SK-N-SH (cell line): ENCODE data around the gene GALNTL6.

Experiments
- EZH2phosphoT487 ChIP-seq: fragments of 200-600 bp; sonication (generic); IDR thresholded peaks from 2 replicates; pipeline ENCODE4 v1.6.1; 2017; ENCODE audit warnings: low read depth, mixed run types, mild to moderate bottlenecking, antibody characterized with exemption, moderate library complexity, borderline replicate concordance
- GATA2 ChIP-seq: sonication (generic); formaldehyde crosslinking; IDR thresholded peaks from 2 replicates; pipeline ENCODE4 v1.5.0; 2020; ENCODE audit warnings: mild to moderate bottlenecking, missing genetic modification reagents
- JUND ChIP-seq: IDR thresholded peaks from 2 replicates; pipeline ENCODE4 v1.4.0; 2012
- POLR2AphosphoS5 ChIP-seq: IDR thresholded peaks from 2 replicates; pipeline ENCODE4 v1.6.1; 2012; ENCODE audit warnings: low read depth, low read length
- RFX5 ChIP-seq: IDR thresholded peaks from 2 replicates; pipeline ENCODE4 v1.6.1; 2012; ENCODE audit warnings: mild to moderate bottlenecking, improper control_type of control experiment, low read length
- RXRA ChIP-seq: IDR thresholded peaks from 2 replicates; pipeline ENCODE4 v1.4.0; 2012; ENCODE audit warnings: low read depth, mild to moderate bottlenecking, borderline replicate concordance
- SIN3A ChIP-seq: IDR thresholded peaks from 2 replicates; pipeline ENCODE4 v1.6.1; 2012; ENCODE audit warnings: low read depth, mild to moderate bottlenecking, low read length, moderate library complexity, borderline replicate concordance
- YY1 ChIP-seq: IDR thresholded peaks from 2 replicates; pipeline ENCODE4 v1.4.0; 2012; ENCODE audit warnings: low read depth, mild to moderate bottlenecking
- TF ChIP-seq, protein P1 (sequence below): fragments of 200-600 bp; sonication (generic); IDR thresholded peaks from 2 replicates; pipeline ENCODE4 v1.6.1; 2017; ENCODE audit warnings: antibody characterized with exemption, mild to moderate bottlenecking, moderate library complexity
- TF ChIP-seq, protein P2 (sequence below): IDR thresholded peaks from 2 replicates; pipeline ENCODE4 v1.4.0; 2012; ENCODE audit warnings: low read depth
- TF ChIP-seq, protein P3 (sequence below): IDR thresholded peaks from 2 replicates; pipeline ENCODE4; 2012

DNA sequence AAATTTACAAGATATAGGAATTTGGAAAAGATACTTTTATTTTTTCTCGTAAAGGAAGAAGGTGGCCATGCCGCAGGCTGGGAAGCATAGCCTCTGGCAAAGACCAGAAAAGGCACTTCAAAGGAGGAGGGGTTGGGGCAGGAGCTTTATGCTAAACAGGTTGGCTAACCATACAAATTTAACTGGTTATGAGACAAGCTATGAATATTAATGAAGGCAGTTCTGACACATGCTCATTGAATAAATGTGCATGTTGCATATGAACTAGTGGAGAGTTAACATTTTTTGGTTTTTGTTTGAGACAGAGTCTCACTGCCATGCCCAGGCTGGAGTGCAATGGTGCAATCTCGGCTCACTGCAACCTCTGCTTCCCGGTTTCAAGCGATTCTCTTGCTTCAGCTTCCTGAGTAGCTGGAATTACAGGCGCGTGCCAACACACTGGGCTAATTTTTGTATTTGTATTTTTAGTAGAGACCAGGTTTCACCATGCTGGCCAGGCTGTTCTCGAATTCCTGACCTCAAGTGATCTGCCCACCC is 36.5 kb downstream of the GALNTL6 start:
- TF ChIP-seq, protein P1, sequence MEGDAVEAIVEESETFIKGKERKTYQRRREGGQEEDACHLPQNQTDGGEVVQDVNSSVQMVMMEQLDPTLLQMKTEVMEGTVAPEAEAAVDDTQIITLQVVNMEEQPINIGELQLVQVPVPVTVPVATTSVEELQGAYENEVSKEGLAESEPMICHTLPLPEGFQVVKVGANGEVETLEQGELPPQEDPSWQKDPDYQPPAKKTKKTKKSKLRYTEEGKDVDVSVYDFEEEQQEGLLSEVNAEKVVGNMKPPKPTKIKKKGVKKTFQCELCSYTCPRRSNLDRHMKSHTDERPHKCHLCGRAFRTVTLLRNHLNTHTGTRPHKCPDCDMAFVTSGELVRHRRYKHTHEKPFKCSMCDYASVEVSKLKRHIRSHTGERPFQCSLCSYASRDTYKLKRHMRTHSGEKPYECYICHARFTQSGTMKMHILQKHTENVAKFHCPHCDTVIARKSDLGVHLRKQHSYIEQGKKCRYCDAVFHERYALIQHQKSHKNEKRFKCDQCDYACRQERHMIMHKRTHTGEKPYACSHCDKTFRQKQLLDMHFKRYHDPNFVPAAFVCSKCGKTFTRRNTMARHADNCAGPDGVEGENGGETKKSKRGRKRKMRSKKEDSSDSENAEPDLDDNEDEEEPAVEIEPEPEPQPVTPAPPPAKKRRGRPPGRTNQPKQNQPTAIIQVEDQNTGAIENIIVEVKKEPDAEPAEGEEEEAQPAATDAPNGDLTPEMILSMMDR = no peak
- TF ChIP-seq GATA2 (CRISPR knock-in tag) (no peak), EZH2phosphoT487 (no peak), POLR2AphosphoS5 (no peak), RFX5 (no peak), YY1 (no peak), RXRA (no peak), SIN3A (no peak), JUND (no peak)
- TF ChIP-seq, protein P2, sequence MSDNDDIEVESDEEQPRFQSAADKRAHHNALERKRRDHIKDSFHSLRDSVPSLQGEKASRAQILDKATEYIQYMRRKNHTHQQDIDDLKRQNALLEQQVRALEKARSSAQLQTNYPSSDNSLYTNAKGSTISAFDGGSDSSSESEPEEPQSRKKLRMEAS = no peak
- TF ChIP-seq, protein P3, sequence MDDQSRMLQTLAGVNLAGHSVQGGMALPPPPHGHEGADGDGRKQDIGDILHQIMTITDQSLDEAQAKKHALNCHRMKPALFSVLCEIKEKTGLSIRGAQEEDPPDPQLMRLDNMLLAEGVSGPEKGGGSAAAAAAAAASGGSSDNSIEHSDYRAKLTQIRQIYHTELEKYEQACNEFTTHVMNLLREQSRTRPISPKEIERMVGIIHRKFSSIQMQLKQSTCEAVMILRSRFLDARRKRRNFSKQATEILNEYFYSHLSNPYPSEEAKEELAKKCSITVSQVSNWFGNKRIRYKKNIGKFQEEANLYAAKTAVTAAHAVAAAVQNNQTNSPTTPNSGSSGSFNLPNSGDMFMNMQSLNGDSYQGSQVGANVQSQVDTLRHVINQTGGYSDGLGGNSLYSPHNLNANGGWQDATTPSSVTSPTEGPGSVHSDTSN = no peak
